H1 (cell line): ENCODE results near the gene CDC123.

Experiments
- POLR2A ChIP-seq, 2 experiments: IDR thresholded peaks; 1 replicate in 1 of 2; 2 replicates in 1 of 2; pipeline ENCODE4 v1.6.1; 2011; ENCODE audit warnings: low read depth in 2 of 2, low read length in 2 of 2, mild to moderate bottlenecking in 2 of 2; ENCODE audit errors: control extremely low read depth in 1 of 2
- POLR2AphosphoS5 ChIP-seq: IDR thresholded peaks from 2 replicates; pipeline ENCODE4 v1.6.1; 2011; ENCODE audit warnings: low read depth, low read length
- TF ChIP-seq, protein P1 (sequence below): IDR thresholded peaks from 2 replicates; pipeline ENCODE4 v1.6.1; 2012; ENCODE audit warnings: inconsistent platforms

DNA sequence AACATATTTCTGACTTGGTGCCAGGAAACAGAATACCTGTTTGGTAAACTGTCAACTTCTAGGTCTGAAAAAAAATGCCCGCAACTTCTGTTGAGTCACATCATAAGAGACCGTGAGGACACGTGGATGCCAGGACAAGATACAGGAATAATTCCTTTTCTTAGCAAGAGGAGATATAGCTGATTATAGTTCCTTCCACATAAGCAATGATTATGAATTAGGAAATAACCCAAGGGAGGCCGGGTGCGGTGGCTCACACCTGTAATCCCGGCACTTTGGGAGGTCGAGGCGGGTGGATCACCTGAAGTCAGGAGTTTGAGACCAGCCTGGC, 75.2 kb downstream of the CDC123 start:
- TF ChIP-seq POLR2A (IDR thresholded peaks at IDR 0.05; ENCODE audit: control extremely low read depth in 1 of 2, low read depth in 2 of 2, low read length in 2 of 2) (no peak), POLR2AphosphoS5 (no peak)
- TF ChIP-seq, protein P1, sequence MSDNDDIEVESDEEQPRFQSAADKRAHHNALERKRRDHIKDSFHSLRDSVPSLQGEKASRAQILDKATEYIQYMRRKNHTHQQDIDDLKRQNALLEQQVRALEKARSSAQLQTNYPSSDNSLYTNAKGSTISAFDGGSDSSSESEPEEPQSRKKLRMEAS, result no peak
